ENCODE measurements around the gene MKNK1. TPM values are rescaled to one million over a fixed set of nuclear protein-coding genes. Genes with fewer than 3 reads are reported as not detected.

Gene MKNK1
- polyA plus RNA-seq, 1 donor = 30.3 TPM

Other genes starting within 250 kb of the MKNK1 start
- 20.1 TPM for gene FAAH, start 210.0 kb downstream of the MKNK1 start, polyA plus RNA-seq (ENCODE audit: insufficient read length)
- gene DMBX1, start 114.4 kb downstream of the MKNK1 start, polyA plus RNA-seq (ENCODE audit: insufficient read length) = not detected
- gene KNCN, start 52.6 kb downstream of the MKNK1 start, polyA plus RNA-seq (ENCODE audit: insufficient read length) = 0.10 TPM
- 12.0 TPM for gene MOB3C, start 12.5 kb upstream of the MKNK1 start, polyA plus RNA-seq (ENCODE audit: insufficient read length)
- 49.3 TPM for gene ATPAF1, start 64.1 kb upstream of the MKNK1 start, polyA plus RNA-seq (ENCODE audit: insufficient read length)
- gene TEX38, start 67.6 kb upstream of the MKNK1 start, polyA plus RNA-seq (ENCODE audit: insufficient read length) = 0.27 TPM
- 87.7 TPM for gene EFCAB14, start 114.8 kb upstream of the MKNK1 start, polyA plus RNA-seq (ENCODE audit: insufficient read length)
- gene CYP4B1, start 194.8 kb upstream of the MKNK1 start, polyA plus RNA-seq (ENCODE audit: insufficient read length) = not detected